Measurements from ENCODE around the gene CFAP61. TPM values are rescaled to one million over a fixed set of nuclear protein-coding genes. Genes with fewer than 3 reads are reported as not detected.

Gene CFAP61
- total and polyA plus RNA-seq, 9 of the 15 experiments (the other 6 are each of a cell fraction or from before 2014, with no cell fraction given) = 0.11 TPM; not detected in 8

DNA sequence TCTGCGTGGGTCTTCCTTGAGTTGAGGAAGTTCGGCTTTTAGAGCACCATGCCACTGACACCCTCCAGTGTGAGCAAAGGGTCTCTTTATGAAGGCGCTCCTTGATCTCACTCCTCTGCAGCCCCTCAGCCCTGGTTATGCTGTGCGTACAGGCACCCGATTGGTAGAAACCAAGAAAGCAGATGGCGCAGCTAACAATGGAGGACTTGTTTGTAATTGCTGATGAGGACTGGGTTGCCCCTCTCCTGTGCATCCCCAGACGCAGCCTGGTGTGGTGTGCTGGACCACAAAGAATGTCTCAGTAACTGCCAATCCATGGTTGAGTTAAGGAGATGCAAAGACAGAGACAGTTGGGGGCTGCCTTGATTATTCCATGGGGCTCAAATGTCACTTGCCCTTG, 345.8 kb downstream of the CFAP61 start (continued):
- TF ChIP-seq, protein P1, sequence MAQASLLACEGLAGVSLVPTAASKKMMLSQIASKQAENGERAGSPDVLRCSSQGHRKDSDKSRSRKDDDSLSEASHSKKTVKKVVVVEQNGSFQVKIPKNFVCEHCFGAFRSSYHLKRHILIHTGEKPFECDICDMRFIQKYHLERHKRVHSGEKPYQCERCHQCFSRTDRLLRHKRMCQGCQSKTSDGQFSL (CRISPR knock-in tag; IDR thresholded peaks at IDR 0.05) = no peak
- TF ChIP-seq, protein P1 (tag; IDR thresholded peaks at IDR 0.05) = no peak

DNA sequence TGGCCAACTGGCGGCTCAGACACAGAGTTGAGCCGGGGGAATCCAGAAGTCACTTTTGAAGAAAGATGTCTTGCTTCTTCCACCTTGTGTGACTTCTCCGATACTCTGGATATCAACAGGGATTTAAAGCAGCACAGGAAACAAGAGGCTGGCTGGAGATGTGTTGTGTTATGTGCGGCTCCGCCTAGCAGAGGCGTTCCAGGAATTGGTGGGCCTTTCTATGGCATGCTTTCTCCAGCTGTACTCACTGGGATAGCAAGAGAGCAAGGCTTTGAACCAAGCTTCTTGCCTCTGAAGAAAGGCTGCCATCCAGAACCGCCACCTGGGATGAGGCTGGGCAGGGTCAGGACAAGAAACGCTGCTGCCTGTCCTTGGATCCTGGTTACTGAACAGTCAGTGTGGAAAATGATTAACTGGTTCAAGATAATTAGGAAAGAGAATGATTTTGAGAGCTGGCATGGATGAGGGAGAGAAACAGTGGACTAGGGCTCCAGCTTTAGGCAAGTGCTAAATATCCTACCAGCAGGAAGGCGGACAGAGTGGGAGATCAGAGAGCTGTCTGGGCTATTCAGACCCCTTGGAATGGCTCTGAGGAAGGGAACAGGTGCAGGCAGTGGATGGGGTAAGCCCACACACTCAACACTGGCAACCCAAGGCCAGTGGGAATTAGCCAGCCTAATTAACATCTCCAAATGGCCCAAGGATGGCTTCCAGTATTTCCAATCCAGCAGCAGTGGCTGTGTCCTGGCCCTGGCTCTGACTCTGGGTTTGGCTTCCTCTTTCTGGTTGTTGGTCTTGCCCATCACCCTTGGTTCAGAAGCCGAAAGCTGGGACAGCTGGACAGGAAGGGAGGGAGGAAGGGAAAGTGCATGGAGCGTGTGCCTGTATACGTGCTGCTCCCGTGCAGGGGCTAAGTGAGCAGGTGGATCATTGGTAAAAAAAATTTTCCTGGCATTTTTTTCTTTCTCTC, 347.5 kb downstream of the CFAP61 start:
- Histone ChIP-seq H3K27ac (ENCODE audit: extremely low read depth, low read depth, low read length) (no peak overlapping the region), H3K27me3 (ENCODE audit: control insufficient read depth in 2 of 2, insufficient read depth in 2 of 2, low read length in 2 of 2) (peaks cover 0 to 37% of the 10 kb centered on the region in 2 experiments; a peak in 3 of 5 replicates), H3K9me3 (replicated peaks; ENCODE audit: control insufficient read depth, insufficient read depth, low read depth, low read length) (no peaks in the 10 kb centered on the region), H4K20me1 (replicated peaks; ENCODE audit: control insufficient read depth, insufficient read depth, low read length) (no peaks in the 10 kb centered on the region), H3K4me3 (no peak overlapping the region), H3K9me1 (ENCODE audit: control insufficient read depth, insufficient read depth, low read length) (no peaks in the 10 kb centered on the region), H2AFZ (ENCODE audit: low read depth, low read length) (no peak overlapping the region), H3K4me2 (ENCODE audit: insufficient read depth, low read length) (no peak overlapping the region), H3K4me1 (replicated peaks in 1 of 2; ENCODE audit: control insufficient read depth in 2 of 2, insufficient read depth in 2 of 2, low read length in 2 of 2) (no peaks in the 10 kb centered on the region), H3K36me3 (ENCODE audit: control insufficient read depth, insufficient read depth, low read length) (no peaks in the 10 kb centered on the region), H3K79me2 (ENCODE audit: control insufficient read depth, insufficient read depth, low read length) (no peaks in the 10 kb centered on the region), H3K9ac (ENCODE audit: insufficient read depth in 1 of 2, low read depth in 2 of 2, low read length in 2 of 2) (no peak overlapping the region)
- CTCF ChIA-PET (ENCODE audit: low intra/inter-chr PET ratio) = no interaction called here
- POLR2A ChIA-PET = interaction anchor here (0.6 kb wide), 1 partner anchor 41 kb away, joined by 3 read pairs; no protein-coding TSS in a partner anchor
- DNase-seq (ENCODE audit: extremely low read depth in 1 of 4, low spot score in 3 of 4) = no peak
- in situ Hi-C loops (cut with MboI) = no loop called here
- intact Hi-C loops (cut with micrococcal nuclease) = no loop called here
- no peak for TF ChIP-seq GTF2E2 (tag; IDR thresholded peaks at IDR 0.05)
- no peak for TF ChIP-seq EWSR1 (IDR thresholded peaks at IDR 0.05; ENCODE audit: borderline replicate concordance, low read depth, partially characterized antibody)
- TF ChIP-seq PTTG1 (tag; IDR thresholded peaks at IDR 0.05; ENCODE audit: low read depth) = no peak
- TF ChIP-seq, protein P2, sequence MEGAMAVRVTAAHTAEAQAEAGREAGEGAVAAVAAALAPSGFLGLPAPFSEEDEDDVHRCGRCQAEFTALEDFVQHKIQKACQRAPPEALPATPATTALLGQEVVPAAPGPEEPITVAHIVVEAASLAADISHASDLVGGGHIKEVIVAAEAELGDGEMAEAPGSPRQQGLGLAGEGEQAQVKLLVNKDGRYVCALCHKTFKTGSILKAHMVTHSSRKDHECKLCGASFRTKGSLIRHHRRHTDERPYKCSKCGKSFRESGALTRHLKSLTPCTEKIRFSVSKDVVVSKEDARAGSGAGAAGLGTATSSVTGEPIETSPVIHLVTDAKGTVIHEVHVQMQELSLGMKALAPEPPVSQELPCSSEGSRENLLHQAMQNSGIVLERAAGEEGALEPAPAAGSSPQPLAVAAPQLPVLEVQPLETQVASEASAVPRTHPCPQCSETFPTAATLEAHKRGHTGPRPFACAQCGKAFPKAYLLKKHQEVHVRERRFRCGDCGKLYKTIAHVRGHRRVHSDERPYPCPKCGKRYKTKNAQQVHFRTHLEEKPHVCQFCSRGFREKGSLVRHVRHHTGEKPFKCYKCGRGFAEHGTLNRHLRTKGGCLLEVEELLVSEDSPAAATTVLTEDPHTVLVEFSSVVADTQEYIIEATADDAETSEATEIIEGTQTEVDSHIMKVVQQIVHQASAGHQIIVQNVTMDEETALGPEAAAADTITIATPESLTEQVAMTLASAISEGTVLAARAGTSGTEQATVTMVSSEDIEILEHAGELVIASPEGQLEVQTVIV (CRISPR knock-in tag; IDR thresholded peaks at IDR 0.05; ENCODE audit: borderline replicate concordance) = no peak
- no TSS peak for BruUV-seq (replicated peaks)
- ATAC-seq = no peak
- 1% methylated on average over 9 of the region's 13 CpGs for WGBS (ENCODE audit: insufficient coverage, low coverage, missing lambda C conversion rate)
- FAIRE-seq = no peak
